ENCODE measurements around the gene DLX6. TPM values are rescaled to one million over a fixed set of nuclear protein-coding genes. Genes with fewer than 3 reads are reported as not detected.

The DLX6 gene
- total and polyA plus RNA-seq, 2 of the 8 experiments (the other 6 are each of a cell fraction or from before 2014, with no cell fraction given): not detected

DNA sequence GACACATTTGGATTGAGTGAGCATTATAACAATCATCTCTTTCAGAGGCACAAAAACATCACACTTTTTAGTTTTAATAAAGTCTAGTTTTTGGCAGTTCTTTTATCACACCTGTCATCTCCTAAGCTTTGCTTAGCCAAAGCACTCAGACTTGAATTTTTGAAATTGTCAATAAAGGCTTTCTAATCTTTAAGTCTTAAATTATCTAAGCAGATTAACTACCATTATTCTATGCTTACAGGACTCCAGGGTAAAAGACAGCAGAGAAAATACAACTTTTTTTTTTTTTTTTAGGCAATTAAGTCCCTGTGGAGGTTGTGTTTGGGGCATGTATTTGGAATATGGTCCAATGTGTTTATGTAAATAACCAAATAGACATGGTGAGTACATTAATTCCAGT is 17.6 kb upstream of the DLX6 start:
- no peak for FAIRE-seq
- CTCF ChIA-PET (ENCODE audit: partially characterized antibody): interaction anchor here (0.7 to 6.0 kb wide), 6 partner anchors 9 to 42 kb away, joined by 3 to 32 read pairs (median 8); no protein-coding TSS in a partner anchor
- TF ChIP-seq TAF1 (IDR thresholded peaks at IDR 0.05; ENCODE audit: low read depth, low read length) (no peak), HDAC6 (IDR thresholded peaks at IDR 0.05; ENCODE audit: low read depth, low read length) (no peak), SP2 (IDR thresholded peaks at IDR 0.05; ENCODE audit: low read length) (no peak), EGR1 (IDR thresholded peaks at IDR 0.05; ENCODE audit: borderline replicate concordance, low read depth, low read length) (no peak), TAF7 (optimal IDR thresholded peaks at IDR 0.05; ENCODE audit: borderline replicate concordance, low read depth, low read length) (no peak), TCF12 (IDR thresholded peaks at IDR 0.05; ENCODE audit: low read depth, low read length) (no peak), BACH1 (IDR thresholded peaks at IDR 0.05; ENCODE audit: low read length) (no peak), SP4 (IDR thresholded peaks at IDR 0.05; ENCODE audit: low read length) (no peak), BRCA1 (IDR thresholded peaks at IDR 0.05; ENCODE audit: low read depth, low read length) (no peak), SAP30 (IDR thresholded peaks at IDR 0.05; ENCODE audit: insufficient read depth, insufficient replicate concordance, low read length) (no peak), ZNF274 (IDR thresholded peaks at IDR 0.05; ENCODE audit: borderline replicate concordance, extremely low read depth, low read length) (no peak)
- TF ChIP-seq, protein P1, sequence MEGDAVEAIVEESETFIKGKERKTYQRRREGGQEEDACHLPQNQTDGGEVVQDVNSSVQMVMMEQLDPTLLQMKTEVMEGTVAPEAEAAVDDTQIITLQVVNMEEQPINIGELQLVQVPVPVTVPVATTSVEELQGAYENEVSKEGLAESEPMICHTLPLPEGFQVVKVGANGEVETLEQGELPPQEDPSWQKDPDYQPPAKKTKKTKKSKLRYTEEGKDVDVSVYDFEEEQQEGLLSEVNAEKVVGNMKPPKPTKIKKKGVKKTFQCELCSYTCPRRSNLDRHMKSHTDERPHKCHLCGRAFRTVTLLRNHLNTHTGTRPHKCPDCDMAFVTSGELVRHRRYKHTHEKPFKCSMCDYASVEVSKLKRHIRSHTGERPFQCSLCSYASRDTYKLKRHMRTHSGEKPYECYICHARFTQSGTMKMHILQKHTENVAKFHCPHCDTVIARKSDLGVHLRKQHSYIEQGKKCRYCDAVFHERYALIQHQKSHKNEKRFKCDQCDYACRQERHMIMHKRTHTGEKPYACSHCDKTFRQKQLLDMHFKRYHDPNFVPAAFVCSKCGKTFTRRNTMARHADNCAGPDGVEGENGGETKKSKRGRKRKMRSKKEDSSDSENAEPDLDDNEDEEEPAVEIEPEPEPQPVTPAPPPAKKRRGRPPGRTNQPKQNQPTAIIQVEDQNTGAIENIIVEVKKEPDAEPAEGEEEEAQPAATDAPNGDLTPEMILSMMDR (IDR thresholded peaks at IDR 0.05; ENCODE audit: control extremely low read depth in 1 of 3, insufficient read depth in 1 of 3, low read depth in 1 of 3, low read length in 3 of 3): no peak
- TF ChIP-seq, protein P2, sequence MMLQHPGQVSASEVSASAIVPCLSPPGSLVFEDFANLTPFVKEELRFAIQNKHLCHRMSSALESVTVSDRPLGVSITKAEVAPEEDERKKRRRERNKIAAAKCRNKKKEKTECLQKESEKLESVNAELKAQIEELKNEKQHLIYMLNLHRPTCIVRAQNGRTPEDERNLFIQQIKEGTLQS (IDR thresholded peaks at IDR 0.05; ENCODE audit: insufficient read depth, low read depth, low read length): no peak

More for the DNA sequence above, 17.6 kb upstream of the DLX6 start:
- DNase-seq (ENCODE audit: low read depth in 1 of 2, low spot score in 2 of 2): no peak
- no peak overlapping the region for H2BK5ac ChIP-seq (ENCODE audit: low read depth, low read length)
- peaks cover 2 to 3% of the 10 kb centered on the region in 2 experiments for H4K20me1 ChIP-seq (replicated peaks in 1 of 2; ENCODE audit: control insufficient read depth in 1 of 2, insufficient read depth in 2 of 2, low read length in 2 of 2)
- H3K4ac ChIP-seq (replicated peaks; ENCODE audit: insufficient read length, low read depth, low read length): no peak overlapping the region
- H3K4me1 ChIP-seq (replicated peaks in 1 of 4; ENCODE audit: control insufficient read depth in 3 of 4, insufficient read depth in 4 of 4, low read length in 3 of 4): peaks cover 11 to 20% (median 13%) of the 10 kb centered on the region in 4 experiments
- H4K8ac ChIP-seq (ENCODE audit: extremely low read depth, insufficient read depth, low read length): no peak overlapping the region
- H4K91ac ChIP-seq (replicated peaks; ENCODE audit: insufficient read length, low read length): no peak overlapping the region
- H2AK5ac ChIP-seq (ENCODE audit: low read depth, low read length): no peak overlapping the region
- H2BK15ac ChIP-seq (ENCODE audit: low read length): no peak overlapping the region
- no peak overlapping the region for H3K18ac ChIP-seq (ENCODE audit: extremely low read depth, low read length)
- no peaks in the 10 kb centered on the region for H3K79me2 ChIP-seq (ENCODE audit: control insufficient read depth in 1 of 2, insufficient read depth in 2 of 2, low read length in 2 of 2)
- H4K5ac ChIP-seq (ENCODE audit: insufficient read length, low read depth, low read length): no peak overlapping the region
- no peak overlapping the region for H3K9ac ChIP-seq (replicated peaks in 1 of 4; ENCODE audit: extremely low read depth in 1 of 4, low read depth in 3 of 4, low read length in 3 of 4)
- H3K27ac ChIP-seq (ENCODE audit: low read depth, low read length): no peak overlapping the region
- H2AFZ ChIP-seq (ENCODE audit: low read length): no peak overlapping the region
- H3K23me2 ChIP-seq (ENCODE audit: low read depth, low read length): peaks cover 2% of the 10 kb centered on the region; the same call in 1 of the 2 replicates
- no peak overlapping the region for H3K23ac ChIP-seq (ENCODE audit: insufficient read length)
- H3K79me1 ChIP-seq (ENCODE audit: low read depth, low read length): no peaks in the 10 kb centered on the region
- H2BK120ac ChIP-seq (replicated peaks; ENCODE audit: low read depth, low read length): no peak overlapping the region
- H2BK20ac ChIP-seq (ENCODE audit: low read length): no peak overlapping the region
- POLR2A ChIA-PET (ENCODE audit: partially characterized antibody): no interaction called here
- H3K27me3 ChIP-seq (replicated peaks in 1 of 4; ENCODE audit: control insufficient read depth in 3 of 4, extremely low read depth in 1 of 4, insufficient read depth in 3 of 4, low read length in 3 of 4): peaks cover 37 to 64% (median 52%) of the 10 kb centered on the region in 4 experiments
- no peak overlapping the region for H3K14ac ChIP-seq (ENCODE audit: insufficient read length)
- no peak overlapping the region for H2BK12ac ChIP-seq (ENCODE audit: low read depth, low read length)
- no peaks in the 10 kb centered on the region for H3K9me3 ChIP-seq (ENCODE audit: insufficient read depth in 2 of 2, low read depth in 1 of 2, low read length in 1 of 2)
- no peak overlapping the region for H3K4me2 ChIP-seq (ENCODE audit: insufficient read depth in 1 of 2, low read depth in 2 of 2, low read length in 2 of 2)
- no peaks in the 10 kb centered on the region for H3K36me3 ChIP-seq (ENCODE audit: control insufficient read depth in 2 of 4, insufficient read depth in 4 of 4, low read length in 3 of 4)
- H3K56ac ChIP-seq (replicated peaks; ENCODE audit: insufficient read length, low read depth, low read length): no peak overlapping the region
- no peak overlapping the region for H3K4me3 ChIP-seq (ENCODE audit: extremely low read depth in 1 of 4, insufficient read depth in 2 of 4, low read depth in 3 of 4, low read length in 4 of 4)
